GM12878 (cell line): Measurements from ENCODE around the gene TTYH1. TPM values are rescaled to one million over a fixed set of nuclear protein-coding genes. Genes with fewer than 3 reads are reported as not detected.

ENCODE experiments used
- ATAC-seq: fragments of 200-7000 bp; cut with Tn5 transposase; 3 replicates; pipeline ENCODE4 v1.9.1; 2020; ENCODE audit warnings: mild to moderate bottlenecking, moderate library complexity
- BruUV-seq: library from RNA; stranded (reverse); fragments of 400-500 nt; replicated peaks from 2 replicates; lab custom pipeline; 2021; lab: Mats Ljungman, UMichigan
- CTCF ChIA-PET: fragments of 300-600 bp; sonication (Branson Sonifier 250); formaldehyde crosslinking; extraction: SDS; loops from one replicate; lab custom pipeline; 2021; ENCODE audit warnings: inconsistent platforms; lab: Yijun Ruan, JAX
- POLR2A ChIA-PET: fragments of 350-600 bp; formaldehyde crosslinking; extraction: SDS; loops from one replicate; lab custom pipeline; 2021; ENCODE audit warnings: inconsistent platforms; lab: Charles Lee
- RAD21 ChIA-PET: fragments of 300-600 bp; sonication (Branson Sonifier 250); formaldehyde crosslinking; loops from one replicate; lab custom pipeline; 2023; ENCODE audit warnings: antibody characterized with exemption; ENCODE audit not compliant: unreplicated experiment; lab: Charles Lee
- SMC1A ChIA-PET: fragments of 300-600 bp; sonication (Branson Sonifier 250); formaldehyde crosslinking; loops from one replicate; lab custom pipeline; 2023; ENCODE audit not compliant: unreplicated experiment, uncharacterized antibody; lab: Charles Lee
- DNase-seq: peaks from one replicate; pipeline ENCODE4 v3.0.0-alpha.2; 2011; ENCODE audit warnings: low read depth, low spot score
- FAIRE-seq: peaks from 3 replicates; lab custom pipeline; 2011; peaks lifted over from hg19 to GRCh38; lab: Jason Lieb, UNC
- H2AFZ ChIP-seq: 2 replicates; pipeline ENCODE4 v1.6.0; 2011; ENCODE audit warnings: low read depth, low read length, control low read depth; ENCODE audit not compliant: control insufficient read depth
- H3K27ac ChIP-seq: 2 replicates; pipeline ENCODE4 v1.5.1; 2011; ENCODE audit warnings: control low read depth; ENCODE audit not compliant: control insufficient read depth, insufficient read depth
- H3K27me3 ChIP-seq, 2 experiments: replicated peaks in 1 of 2; 2 replicates each; pipeline versions ENCODE4 v1.6.0 to v1.6.1; 2011; ENCODE audit warnings: low read length in 1 of 2; ENCODE audit not compliant: control insufficient read depth in 2 of 2, insufficient read depth in 2 of 2
- H3K36me3 ChIP-seq, 2 experiments: 2 replicates each; pipeline ENCODE4 v1.5.1; 2011; ENCODE audit warnings: low read length in 1 of 2; ENCODE audit not compliant: control insufficient read depth in 2 of 2, insufficient read depth in 2 of 2
- H3K4me1 ChIP-seq: 2 replicates; pipeline ENCODE4 v1.6.1; 2011; ENCODE audit warnings: mild to moderate bottlenecking, low read length, moderate library complexity, mixed read lengths; ENCODE audit not compliant: control insufficient read depth, insufficient read depth
- H3K4me2 ChIP-seq: 2 replicates; pipeline ENCODE4 v1.6.0; 2011; ENCODE audit warnings: control low read depth; ENCODE audit not compliant: control insufficient read depth, insufficient read depth
- H3K4me3 ChIP-seq: fragments of 200-600 bp; sonication (generic); 2 replicates; pipeline ENCODE4 v1.5.1; 2016
- H3K79me2 ChIP-seq: 2 replicates; pipeline ENCODE4 v1.6.0; 2011; ENCODE audit warnings: low read length; ENCODE audit not compliant: control insufficient read depth, insufficient read depth
- H3K9ac ChIP-seq: 2 replicates; pipeline ENCODE4 v1.8.0; 2011; ENCODE audit warnings: low read length, control low read depth, mixed read lengths; ENCODE audit not compliant: control insufficient read depth, insufficient read depth
- H3K9me3 ChIP-seq: replicated peaks from 3 replicates; pipeline ENCODE4 v1.5.1; 2011; ENCODE audit warnings: mild to moderate bottlenecking, low read length; ENCODE audit not compliant: control insufficient read depth, insufficient read depth
- H4K20me1 ChIP-seq: 2 replicates; pipeline ENCODE4 v1.6.0; 2011; ENCODE audit not compliant: control insufficient read depth, insufficient read depth
- ATF7 ChIP-seq: fragments of 450-650 bp; IDR thresholded peaks from 2 replicates; pipeline ENCODE4 v1.6.1; 2016; ENCODE audit warnings: low read depth, mild to moderate bottlenecking
- ETV6 ChIP-seq, 2 experiments: fragments of 450-650 bp in 1 of 2; IDR thresholded peaks in 1 of 2; conservative IDR thresholded peaks in 1 of 2; 2 replicates each; pipeline ENCODE4 v1.6.1; 2014; ENCODE audit warnings: antibody characterized with exemption in 1 of 2, borderline replicate concordance in 1 of 2, low read depth in 1 of 2, mild to moderate bottlenecking in 1 of 2, moderate library complexity in 1 of 2
- HDGF ChIP-seq: fragments of 450-650 bp; IDR thresholded peaks from 2 replicates; pipeline ENCODE4 v1.6.1; 2016; ENCODE audit warnings: antibody characterized with exemption
- KAT2A ChIP-seq: conservative IDR thresholded peaks from 2 replicates; pipeline ENCODE4 v1.6.1; 2011; ENCODE audit warnings: low read depth, low read length; ENCODE audit not compliant: control insufficient read depth
- MYB ChIP-seq: fragments of 150-350 bp; IDR thresholded peaks from 2 replicates; pipeline ENCODE4 v1.6.1; 2014; ENCODE audit warnings: mild to moderate bottlenecking, low read depth, low read length, borderline replicate concordance
- NR2F1 ChIP-seq: fragments of 450-650 bp; conservative IDR thresholded peaks from 2 replicates; pipeline ENCODE4 v1.6.1; 2017; ENCODE audit warnings: mild to moderate bottlenecking
- RELA ChIP-seq: fragments of 450-650 bp; IDR thresholded peaks from 2 replicates; pipeline ENCODE4 v1.8.0; 2014; ENCODE audit warnings: borderline replicate concordance; ENCODE audit not compliant: partially characterized antibody
- TBL1XR1 ChIP-seq: IDR thresholded peaks from 2 replicates; pipeline ENCODE4 v1.6.1; 2012; ENCODE audit warnings: low read depth, low read length, improper control_type of control experiment
- WGBS: methylation state at CpG from one replicate; pipeline ENCODE4 v1.1.6; 2016; ENCODE audit warnings: low lambda C conversion rate; ENCODE audit not compliant: insufficient replicate concordance, insufficient coverage; ENCODE audit errors: missing lambda C conversion rate; 5-methylcytosine and 5-hydroxymethylcytosine counted together
- in situ Hi-C: fragments of 300-500 bp; cut with MboI; formaldehyde crosslinking; loops from 9 replicates; pipeline ENCODE4 v1.14.3; 2018; ENCODE audit warnings: mixed read lengths
- intact Hi-C: fragments of 100-400 bp; cut with micrococcal nuclease; formaldehyde crosslinking; loops from one replicate; pipeline ENCODE4 v1.14.2; 2022; ENCODE audit not compliant: unreplicated experiment
- polyA plus RNA-seq, 11 experiments: library from polyadenylated mRNA; depleted of rRNA in 4 of 11; unstranded in 6 of 11; stranded (reverse) in 5 of 11; fragments of >200 nt; fragmentation: Nextera tagmentation in 4 of 11; fragmentation: Illumina TruSeq in 1 of 11; extraction: Ambion mirVana in 4 of 11; extraction: Trizol in 1 of 11; gene quantifications; 1 replicate in 1 of 11; 2 replicates in 10 of 11; pipeline versions ENCODE4 v1.2.1 to v1.2.3, GENCODE V29; 2011 to 2016; ENCODE audit warnings: inconsistent platforms in 2 of 11, missing spikeins in 2 of 11, low read depth in 1 of 11
- total RNA-seq, 4 experiments: library from RNA; depleted of rRNA in 3 of 4; stranded (reverse); fragments of >200 nt in 3 of 4; fragmentation: Illumina TruSeq in 1 of 4; extraction: Trizol in 1 of 4; gene quantifications; 2 replicates each; pipeline versions ENCODE4 v1.2.1 to v1.2.3, GENCODE V29; 2013 to 2021
- TF ChIP-seq, protein P1 (sequence below): fragments of 150-350 bp; IDR thresholded peaks from 2 replicates; pipeline ENCODE4 v1.6.1; 2016; ENCODE audit warnings: low read depth, low read length
- TF ChIP-seq, protein P2 (sequence below): fragments of 450-650 bp; IDR thresholded peaks from 2 replicates; pipeline ENCODE4 v1.6.1; 2017; ENCODE audit warnings: mild to moderate bottlenecking, moderate library complexity
- TF ChIP-seq, protein P3 (sequence below): fragments of 450-650 bp; formaldehyde crosslinking; IDR thresholded peaks from 2 replicates; pipeline ENCODE4 v1.4.0; 2020; ENCODE audit warnings: mild to moderate bottlenecking, moderate library complexity

TTYH1 gene
- total and polyA plus RNA-seq, 10 of the 15 experiments (the other 5 are each of a cell fraction or from before 2014, with no cell fraction given), result 0.01 to 0.36 (median 0.09) TPM; not detected in 3

DNA sequence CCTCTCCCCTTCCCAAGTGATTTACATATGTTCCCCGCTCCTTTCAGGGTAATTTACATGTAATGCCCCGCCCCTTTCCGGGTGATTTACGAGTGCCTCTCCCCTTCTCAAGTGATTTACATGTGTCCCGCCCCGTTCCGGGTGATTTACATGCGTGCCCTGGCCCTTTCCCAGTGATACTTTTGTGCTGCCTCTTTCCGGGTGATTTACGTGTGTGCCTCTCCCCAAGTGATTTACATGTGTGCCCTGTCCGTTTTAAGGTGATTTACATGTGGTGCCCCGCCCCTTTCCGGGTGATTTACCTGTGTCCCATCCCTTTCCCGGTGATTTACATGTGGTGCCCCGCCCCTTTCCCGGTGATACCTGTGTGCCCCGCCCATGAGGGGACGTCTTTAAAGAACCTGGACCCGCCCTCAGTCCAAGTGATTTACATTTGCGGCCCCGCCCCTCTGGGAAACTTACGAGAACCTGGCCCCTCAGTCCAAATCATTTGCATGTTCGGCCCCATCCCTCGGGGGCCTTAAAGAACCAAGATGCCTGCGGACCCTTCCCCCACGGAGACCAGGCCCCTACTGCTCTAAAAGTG, 48.9 kb downstream of the TTYH1 start:
- ChIA-PET SMC1A (interaction anchor here (1.0 kb wide), 2 partner anchors 15 to 73 kb away, joined by 4 to 5 read pairs; partner anchors contain the start of gene LENG8), RAD21 (interaction anchor here (1.0 to 1.2 kb wide), 4 partner anchors 9 to 74 kb away, joined by 3 to 12 read pairs (median 4); partner anchors contain the start of genes CDC42EP5 and LENG8), POLR2A (interaction anchor here (0.9 to 1.6 kb wide), 4 partner anchors 16 to 275 kb away, joined by 5 to 16 read pairs (median 5); partner anchors contain the start of genes LENG8 and MBOAT7), CTCF (interaction anchor here (1.0 to 1.5 kb wide), 5 partner anchors 13 to 211 kb away, joined by 3 to 5 read pairs (median 4); partner anchors contain the start of gene LENG8)
- intact Hi-C loops (loop anchor here (1.0 kb wide), 1 partner anchor 153 kb away; no protein-coding TSS in a partner anchor), in situ Hi-C loops (loop anchor here (10.0 kb wide), 1 partner anchor 1191 kb away; the partner anchor contains the start of gene U2AF2)
- H3K27me3 ChIP-seq, result no peaks in the 10 kb centered on the region
- BruUV-seq, result no TSS peak
- peaks cover 14% of the 10 kb centered on the region for H3K79me2 ChIP-seq
- peak overlapping the region; percentile 73 for H3K4me3 ChIP-seq
- H3K9ac ChIP-seq, result peak overlapping the region; percentile 59
- H3K4me2 ChIP-seq, result peak overlapping the region; percentile 95
- no peaks in the 10 kb centered on the region for H3K9me3 ChIP-seq
- no peaks in the 10 kb centered on the region for H4K20me1 ChIP-seq
- H3K4me1 ChIP-seq, result peaks cover 12% of the 10 kb centered on the region
- ATAC-seq (peak; percentile 73), FAIRE-seq (peak; percentile 99), DNase-seq (peak; percentile 96)
- 2% methylated on average over 26 of the region's 26 CpGs for WGBS
- H3K36me3 ChIP-seq, result peaks cover 7 to 20% of the 10 kb centered on the region in 2 experiments; a peak in 3 of 4 replicates
- peak overlapping the region; percentile 93 for H2AFZ ChIP-seq
- peak overlapping the region; percentile 81 for H3K27ac ChIP-seq
- TF ChIP-seq KAT2A, result no peak
- peak; percentile 94 for TF ChIP-seq HDGF
- TF ChIP-seq, protein P1, sequence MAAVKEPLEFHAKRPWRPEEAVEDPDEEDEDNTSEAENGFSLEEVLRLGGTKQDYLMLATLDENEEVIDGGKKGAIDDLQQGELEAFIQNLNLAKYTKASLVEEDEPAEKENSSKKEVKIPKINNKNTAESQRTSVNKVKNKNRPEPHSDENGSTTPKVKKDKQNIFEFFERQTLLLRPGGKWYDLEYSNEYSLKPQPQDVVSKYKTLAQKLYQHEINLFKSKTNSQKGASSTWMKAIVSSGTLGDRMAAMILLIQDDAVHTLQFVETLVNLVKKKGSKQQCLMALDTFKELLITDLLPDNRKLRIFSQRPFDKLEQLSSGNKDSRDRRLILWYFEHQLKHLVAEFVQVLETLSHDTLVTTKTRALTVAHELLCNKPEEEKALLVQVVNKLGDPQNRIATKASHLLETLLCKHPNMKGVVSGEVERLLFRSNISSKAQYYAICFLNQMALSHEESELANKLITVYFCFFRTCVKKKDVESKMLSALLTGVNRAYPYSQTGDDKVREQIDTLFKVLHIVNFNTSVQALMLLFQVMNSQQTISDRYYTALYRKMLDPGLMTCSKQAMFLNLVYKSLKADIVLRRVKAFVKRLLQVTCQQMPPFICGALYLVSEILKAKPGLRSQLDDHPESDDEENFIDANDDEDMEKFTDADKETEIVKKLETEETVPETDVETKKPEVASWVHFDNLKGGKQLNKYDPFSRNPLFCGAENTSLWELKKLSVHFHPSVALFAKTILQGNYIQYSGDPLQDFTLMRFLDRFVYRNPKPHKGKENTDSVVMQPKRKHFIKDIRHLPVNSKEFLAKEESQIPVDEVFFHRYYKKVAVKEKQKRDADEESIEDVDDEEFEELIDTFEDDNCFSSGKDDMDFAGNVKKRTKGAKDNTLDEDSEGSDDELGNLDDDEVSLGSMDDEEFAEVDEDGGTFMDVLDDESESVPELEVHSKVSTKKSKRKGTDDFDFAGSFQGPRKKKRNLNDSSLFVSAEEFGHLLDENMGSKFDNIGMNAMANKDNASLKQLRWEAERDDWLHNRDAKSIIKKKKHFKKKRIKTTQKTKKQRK, result no peak
- TF ChIP-seq RELA, result no peak
- TF ChIP-seq, protein P2, sequence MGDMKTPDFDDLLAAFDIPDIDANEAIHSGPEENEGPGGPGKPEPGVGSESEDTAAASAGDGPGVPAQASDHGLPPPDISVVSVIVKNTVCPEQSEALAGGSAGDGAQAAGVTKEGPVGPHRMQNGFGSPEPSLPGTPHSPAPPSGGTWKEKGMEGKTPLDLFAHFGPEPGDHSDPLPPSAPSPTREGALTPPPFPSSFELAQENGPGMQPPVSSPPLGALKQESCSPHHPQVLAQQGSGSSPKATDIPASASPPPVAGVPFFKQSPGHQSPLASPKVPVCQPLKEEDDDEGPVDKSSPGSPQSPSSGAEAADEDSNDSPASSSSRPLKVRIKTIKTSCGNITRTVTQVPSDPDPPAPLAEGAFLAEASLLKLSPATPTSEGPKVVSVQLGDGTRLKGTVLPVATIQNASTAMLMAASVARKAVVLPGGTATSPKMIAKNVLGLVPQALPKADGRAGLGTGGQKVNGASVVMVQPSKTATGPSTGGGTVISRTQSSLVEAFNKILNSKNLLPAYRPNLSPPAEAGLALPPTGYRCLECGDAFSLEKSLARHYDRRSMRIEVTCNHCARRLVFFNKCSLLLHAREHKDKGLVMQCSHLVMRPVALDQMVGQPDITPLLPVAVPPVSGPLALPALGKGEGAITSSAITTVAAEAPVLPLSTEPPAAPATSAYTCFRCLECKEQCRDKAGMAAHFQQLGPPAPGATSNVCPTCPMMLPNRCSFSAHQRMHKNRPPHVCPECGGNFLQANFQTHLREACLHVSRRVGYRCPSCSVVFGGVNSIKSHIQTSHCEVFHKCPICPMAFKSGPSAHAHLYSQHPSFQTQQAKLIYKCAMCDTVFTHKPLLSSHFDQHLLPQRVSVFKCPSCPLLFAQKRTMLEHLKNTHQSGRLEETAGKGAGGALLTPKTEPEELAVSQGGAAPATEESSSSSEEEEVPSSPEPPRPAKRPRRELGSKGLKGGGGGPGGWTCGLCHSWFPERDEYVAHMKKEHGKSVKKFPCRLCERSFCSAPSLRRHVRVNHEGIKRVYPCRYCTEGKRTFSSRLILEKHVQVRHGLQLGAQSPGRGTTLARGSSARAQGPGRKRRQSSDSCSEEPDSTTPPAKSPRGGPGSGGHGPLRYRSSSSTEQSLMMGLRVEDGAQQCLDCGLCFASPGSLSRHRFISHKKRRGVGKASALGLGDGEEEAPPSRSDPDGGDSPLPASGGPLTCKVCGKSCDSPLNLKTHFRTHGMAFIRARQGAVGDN, result no peak
- no peak for TF ChIP-seq ATF7
- TF ChIP-seq TBL1XR1, result no peak
- TF ChIP-seq MYB, result no peak
- TF ChIP-seq NR2F1, result no peak
- TF ChIP-seq ETV6 (conservative IDR thresholded peaks at IDR 0.05 in 1 of 2, IDR thresholded peaks at IDR 0.05 in 1 of 2; ENCODE audit: borderline replicate concordance in 1 of 2, low read depth in 1 of 2), result no peak
- TF ChIP-seq, protein P3, sequence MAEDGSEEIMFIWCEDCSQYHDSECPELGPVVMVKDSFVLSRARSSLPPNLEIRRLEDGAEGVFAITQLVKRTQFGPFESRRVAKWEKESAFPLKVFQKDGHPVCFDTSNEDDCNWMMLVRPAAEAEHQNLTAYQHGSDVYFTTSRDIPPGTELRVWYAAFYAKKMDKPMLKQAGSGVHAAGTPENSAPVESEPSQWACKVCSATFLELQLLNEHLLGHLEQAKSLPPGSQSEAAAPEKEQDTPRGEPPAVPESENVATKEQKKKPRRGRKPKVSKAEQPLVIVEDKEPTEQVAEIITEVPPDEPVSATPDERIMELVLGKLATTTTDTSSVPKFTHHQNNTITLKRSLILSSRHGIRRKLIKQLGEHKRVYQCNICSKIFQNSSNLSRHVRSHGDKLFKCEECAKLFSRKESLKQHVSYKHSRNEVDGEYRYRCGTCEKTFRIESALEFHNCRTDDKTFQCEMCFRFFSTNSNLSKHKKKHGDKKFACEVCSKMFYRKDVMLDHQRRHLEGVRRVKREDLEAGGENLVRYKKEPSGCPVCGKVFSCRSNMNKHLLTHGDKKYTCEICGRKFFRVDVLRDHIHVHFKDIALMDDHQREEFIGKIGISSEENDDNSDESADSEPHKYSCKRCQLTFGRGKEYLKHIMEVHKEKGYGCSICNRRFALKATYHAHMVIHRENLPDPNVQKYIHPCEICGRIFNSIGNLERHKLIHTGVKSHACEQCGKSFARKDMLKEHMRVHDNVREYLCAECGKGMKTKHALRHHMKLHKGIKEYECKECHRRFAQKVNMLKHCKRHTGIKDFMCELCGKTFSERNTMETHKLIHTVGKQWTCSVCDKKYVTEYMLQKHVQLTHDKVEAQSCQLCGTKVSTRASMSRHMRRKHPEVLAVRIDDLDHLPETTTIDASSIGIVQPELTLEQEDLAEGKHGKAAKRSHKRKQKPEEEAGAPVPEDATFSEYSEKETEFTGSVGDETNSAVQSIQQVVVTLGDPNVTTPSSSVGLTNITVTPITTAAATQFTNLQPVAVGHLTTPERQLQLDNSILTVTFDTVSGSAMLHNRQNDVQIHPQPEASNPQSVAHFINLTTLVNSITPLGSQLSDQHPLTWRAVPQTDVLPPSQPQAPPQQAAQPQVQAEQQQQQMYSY, result no peak
